ENCODE results near the gene EVC.

The EVC gene

GRCh38 chr4:5754529-5754881, 43.5 kb downstream of the EVC start:
- H3K4me3 ChIP-seq: no peak overlapping the region
- intact Hi-C loops (cut with DNase I; ENCODE audit: low total_unique reads): no loop called here
- no peaks in the 10 kb centered on the region for H3K4me1 ChIP-seq
- no peaks in the 10 kb centered on the region for H3K9me3 ChIP-seq
- no peak overlapping the region for H3K27ac ChIP-seq
- TF ChIP-seq, protein P1, sequence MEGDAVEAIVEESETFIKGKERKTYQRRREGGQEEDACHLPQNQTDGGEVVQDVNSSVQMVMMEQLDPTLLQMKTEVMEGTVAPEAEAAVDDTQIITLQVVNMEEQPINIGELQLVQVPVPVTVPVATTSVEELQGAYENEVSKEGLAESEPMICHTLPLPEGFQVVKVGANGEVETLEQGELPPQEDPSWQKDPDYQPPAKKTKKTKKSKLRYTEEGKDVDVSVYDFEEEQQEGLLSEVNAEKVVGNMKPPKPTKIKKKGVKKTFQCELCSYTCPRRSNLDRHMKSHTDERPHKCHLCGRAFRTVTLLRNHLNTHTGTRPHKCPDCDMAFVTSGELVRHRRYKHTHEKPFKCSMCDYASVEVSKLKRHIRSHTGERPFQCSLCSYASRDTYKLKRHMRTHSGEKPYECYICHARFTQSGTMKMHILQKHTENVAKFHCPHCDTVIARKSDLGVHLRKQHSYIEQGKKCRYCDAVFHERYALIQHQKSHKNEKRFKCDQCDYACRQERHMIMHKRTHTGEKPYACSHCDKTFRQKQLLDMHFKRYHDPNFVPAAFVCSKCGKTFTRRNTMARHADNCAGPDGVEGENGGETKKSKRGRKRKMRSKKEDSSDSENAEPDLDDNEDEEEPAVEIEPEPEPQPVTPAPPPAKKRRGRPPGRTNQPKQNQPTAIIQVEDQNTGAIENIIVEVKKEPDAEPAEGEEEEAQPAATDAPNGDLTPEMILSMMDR (IDR thresholded peaks at IDR 0.05): no peak
- H3K36me3 ChIP-seq: peaks cover 55 to 98% (median 84%) of the 10 kb centered on the region in 3 donors
- no peaks in the 10 kb centered on the region for H3K27me3 ChIP-seq
- DNase-seq: no peak

DNA sequence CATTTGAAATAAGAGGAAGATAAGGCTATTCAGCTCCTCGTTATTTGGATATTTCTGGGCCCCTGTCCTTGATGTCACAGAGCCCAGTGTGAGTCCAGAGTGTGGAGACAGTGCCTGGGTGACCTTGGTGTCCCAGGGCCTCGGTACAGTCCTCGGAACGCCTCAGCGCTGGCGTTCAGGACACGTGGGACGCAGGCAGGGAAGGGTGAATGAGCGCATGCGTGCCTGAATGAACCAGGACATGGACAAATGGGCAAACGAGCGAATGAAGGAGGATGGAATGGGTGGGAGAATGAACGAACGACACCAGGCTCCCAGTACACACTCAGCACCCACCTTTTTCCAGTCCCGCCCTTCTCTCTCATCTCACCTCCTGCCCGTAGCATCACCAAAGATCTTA, 44.2 kb downstream of the EVC start:
- TF ChIP-seq, protein P1 (IDR thresholded peaks at IDR 0.05): no peak
- Histone ChIP-seq H3K36me3 (peaks cover 49 to 98% (median 85%) of the 10 kb centered on the region in 3 donors), H3K4me1 (no peaks in the 10 kb centered on the region), H3K9me3 (no peaks in the 10 kb centered on the region), H3K4me3 (no peak overlapping the region), H3K27me3 (no peaks in the 10 kb centered on the region), H3K27ac (no peak overlapping the region)
- intact Hi-C loops (cut with DNase I; ENCODE audit: low total_unique reads): loop anchor here (5.0 kb wide), 1 partner anchor 338 kb away; no protein-coding TSS in a partner anchor
- DNase-seq: peak in 1 of 2 donors; percentile 48

GRCh38 chr4:5755679-5756078, 44.7 kb downstream of the EVC start:
- TF ChIP-seq, protein P1 (IDR thresholded peaks at IDR 0.05): no peak
- H3K27me3 ChIP-seq: no peaks in the 10 kb centered on the region
- H3K4me1 ChIP-seq: no peaks in the 10 kb centered on the region
- H3K27ac ChIP-seq: no peak overlapping the region
- peak in 1 of 2 donors; percentile 41 for DNase-seq
- intact Hi-C loops (cut with DNase I; ENCODE audit: low total_unique reads): loop anchor here (5.0 kb wide), 1 partner anchor 338 kb away; no protein-coding TSS in a partner anchor
- no peaks in the 10 kb centered on the region for H3K9me3 ChIP-seq
- H3K36me3 ChIP-seq: peaks cover 49 to 98% (median 85%) of the 10 kb centered on the region in 3 donors
- H3K4me3 ChIP-seq: no peak overlapping the region

DNA sequence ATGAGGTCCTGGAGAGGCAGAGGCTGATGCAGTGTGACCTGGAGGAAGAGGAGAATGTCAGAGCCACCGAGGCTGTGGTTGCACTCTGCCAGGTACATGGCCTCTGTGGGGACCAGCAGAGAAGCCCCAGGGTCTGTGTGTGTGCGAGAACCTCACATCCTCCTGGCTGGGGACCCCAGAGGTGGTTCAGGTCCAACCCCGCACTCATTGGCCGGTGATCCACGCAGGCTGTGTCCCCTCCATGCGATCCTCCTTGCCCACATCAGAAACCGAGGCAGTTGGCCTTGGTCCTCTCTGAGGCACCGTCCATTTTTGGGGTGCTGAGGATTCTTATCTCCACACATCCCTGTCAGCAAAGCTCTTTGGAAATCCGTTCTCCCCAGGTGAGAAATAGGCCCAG, 45.3 kb downstream of the EVC start:
- intact Hi-C loops (cut with DNase I; ENCODE audit: low total_unique reads): loop anchor here (5.0 kb wide), 1 partner anchor 339 kb away; no protein-coding TSS in a partner anchor
- TF ChIP-seq, protein P1 (IDR thresholded peaks at IDR 0.05): no peak
- H3K36me3 ChIP-seq: peaks cover 49 to 97% (median 84%) of the 10 kb centered on the region in 3 donors
- no peaks in the 10 kb centered on the region for H3K27me3 ChIP-seq
- no peaks in the 10 kb centered on the region for H3K9me3 ChIP-seq
- H3K27ac ChIP-seq: no peak overlapping the region
- no peak overlapping the region for H3K4me3 ChIP-seq
- DNase-seq: peak in 1 of 2 donors; percentile 43
- H3K4me1 ChIP-seq: no peaks in the 10 kb centered on the region

DNA sequence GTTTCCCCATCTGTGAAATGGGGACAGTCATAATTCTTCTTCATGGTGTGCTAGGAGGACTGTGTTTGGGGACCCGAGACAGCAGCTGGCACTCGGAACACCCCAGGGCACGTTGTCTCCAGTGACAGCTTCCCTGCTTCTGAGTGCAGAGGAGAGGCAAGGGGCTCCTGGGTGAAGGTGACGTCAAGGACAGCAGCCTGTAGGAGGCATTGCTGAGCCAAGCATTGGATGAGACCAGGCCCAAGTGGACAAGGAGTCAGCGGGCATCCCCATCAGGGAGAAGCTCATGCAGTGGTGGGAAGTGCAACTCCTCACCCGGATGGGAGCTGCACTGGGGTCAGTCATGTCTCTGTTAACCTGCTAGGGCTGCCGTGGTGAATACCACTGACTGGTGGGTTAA, 46.1 kb downstream of the EVC start:
- no peak overlapping the region for H3K27ac ChIP-seq
- no peaks in the 10 kb centered on the region for H3K9me3 ChIP-seq
- intact Hi-C loops (cut with DNase I; ENCODE audit: low total_unique reads): loop anchor here (5.0 kb wide), 1 partner anchor 340 kb away; no protein-coding TSS in a partner anchor
- H3K36me3 ChIP-seq: peaks cover 53 to 88% (median 82%) of the 10 kb centered on the region in 3 donors
- H3K4me3 ChIP-seq: no peak overlapping the region
- no peaks in the 10 kb centered on the region for H3K4me1 ChIP-seq
- no peaks in the 10 kb centered on the region for H3K27me3 ChIP-seq
- TF ChIP-seq, protein P1 (IDR thresholded peaks at IDR 0.05): no peak
- DNase-seq: peak in 1 of 2 donors; percentile 37

DNA sequence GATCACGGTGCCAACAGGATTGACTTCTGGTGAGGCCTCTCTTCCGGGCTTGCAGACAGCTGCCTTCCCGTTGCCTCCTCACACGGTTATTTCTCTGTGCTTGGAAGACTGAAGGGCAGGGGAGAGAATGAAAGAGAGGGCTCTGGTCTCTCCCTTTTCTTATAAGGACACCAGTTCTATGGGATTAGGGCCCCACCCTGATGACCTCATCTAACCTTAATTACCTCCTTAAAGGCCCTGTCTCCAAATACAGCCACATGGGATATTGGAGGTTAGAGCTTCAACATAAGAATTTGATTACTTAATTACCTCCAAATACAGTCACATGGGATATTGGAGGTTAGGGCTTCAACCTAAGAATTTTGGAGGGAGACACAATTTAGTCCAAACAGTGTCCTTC, 46.5 kb downstream of the EVC start:
- H3K27me3 ChIP-seq: no peaks in the 10 kb centered on the region
- no peak overlapping the region for H3K27ac ChIP-seq
- H3K4me1 ChIP-seq: no peaks in the 10 kb centered on the region
- DNase-seq: no peak
- no peaks in the 10 kb centered on the region for H3K9me3 ChIP-seq
- intact Hi-C loops (cut with DNase I; ENCODE audit: low total_unique reads): loop anchor here (5.0 kb wide), 1 partner anchor 340 kb away; no protein-coding TSS in a partner anchor
- peaks cover 52 to 86% (median 81%) of the 10 kb centered on the region in 3 donors for H3K36me3 ChIP-seq
- TF ChIP-seq, protein P1 (IDR thresholded peaks at IDR 0.05): no peak
- H3K4me3 ChIP-seq: no peak overlapping the region
